ENCODE data around the gene ABI3.

- no peak for TF ChIP-seq CTCF (IDR thresholded peaks at IDR 0.05)
- TF ChIP-seq POLR2A (IDR thresholded peaks at IDR 0.05) = no peak
Observed at GRCh38 chr17:49260817-49261291, 50.3 kb downstream of the ABI3 start.

Data from adrenal gland (tissue), 5 donors.